ENCODE results near the gene SQSTM1.

SQSTM1 gene

DNA sequence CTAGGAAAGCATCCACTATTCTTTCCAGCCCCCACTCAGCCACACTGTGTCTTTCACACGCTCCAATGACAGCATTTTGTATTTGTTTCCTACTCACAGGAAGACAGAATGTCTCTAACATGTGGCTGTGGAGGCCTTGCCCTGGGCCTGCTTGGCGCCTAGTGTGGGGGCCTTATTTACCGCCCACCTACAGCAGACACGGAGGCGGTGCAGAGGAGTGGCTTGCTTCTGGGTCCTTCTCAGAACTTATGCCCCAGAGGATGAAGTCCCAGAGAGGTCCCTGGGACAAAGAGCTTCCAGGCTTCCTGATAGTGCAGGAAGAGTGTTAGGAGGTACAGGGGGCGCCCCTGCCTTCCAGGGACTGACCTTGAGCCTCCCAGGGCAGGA, 46.4 kb downstream of the SQSTM1 start:
- no peak overlapping the region for H3K9ac ChIP-seq
- H4K20me1 ChIP-seq (ENCODE audit: insufficient read depth) = no peaks in the 10 kb centered on the region
- no peaks in the 10 kb centered on the region for H3K36me3 ChIP-seq (ENCODE audit: insufficient read depth)
- H3K4me3 ChIP-seq (IDR thresholded peaks at IDR 0.05; ENCODE audit: insufficient read depth, low read depth, low read length) = no peak overlapping the region
- H3K4me1 ChIP-seq (ENCODE audit: low read depth, poor library complexity, severe bottlenecking) = no peaks in the 10 kb centered on the region
- no peaks in the 10 kb centered on the region for H3K79me2 ChIP-seq (ENCODE audit: insufficient read depth, low read depth)
- no peaks in the 10 kb centered on the region for H3K27me3 ChIP-seq (ENCODE audit: insufficient read depth, low read depth)
- H3K4me2 ChIP-seq = no peak overlapping the region
- no peak overlapping the region for H2AFZ ChIP-seq (ENCODE audit: low read depth)
- H3K27ac ChIP-seq = no peak overlapping the region
- TF ChIP-seq, protein P1, sequence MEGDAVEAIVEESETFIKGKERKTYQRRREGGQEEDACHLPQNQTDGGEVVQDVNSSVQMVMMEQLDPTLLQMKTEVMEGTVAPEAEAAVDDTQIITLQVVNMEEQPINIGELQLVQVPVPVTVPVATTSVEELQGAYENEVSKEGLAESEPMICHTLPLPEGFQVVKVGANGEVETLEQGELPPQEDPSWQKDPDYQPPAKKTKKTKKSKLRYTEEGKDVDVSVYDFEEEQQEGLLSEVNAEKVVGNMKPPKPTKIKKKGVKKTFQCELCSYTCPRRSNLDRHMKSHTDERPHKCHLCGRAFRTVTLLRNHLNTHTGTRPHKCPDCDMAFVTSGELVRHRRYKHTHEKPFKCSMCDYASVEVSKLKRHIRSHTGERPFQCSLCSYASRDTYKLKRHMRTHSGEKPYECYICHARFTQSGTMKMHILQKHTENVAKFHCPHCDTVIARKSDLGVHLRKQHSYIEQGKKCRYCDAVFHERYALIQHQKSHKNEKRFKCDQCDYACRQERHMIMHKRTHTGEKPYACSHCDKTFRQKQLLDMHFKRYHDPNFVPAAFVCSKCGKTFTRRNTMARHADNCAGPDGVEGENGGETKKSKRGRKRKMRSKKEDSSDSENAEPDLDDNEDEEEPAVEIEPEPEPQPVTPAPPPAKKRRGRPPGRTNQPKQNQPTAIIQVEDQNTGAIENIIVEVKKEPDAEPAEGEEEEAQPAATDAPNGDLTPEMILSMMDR (conservative IDR thresholded peaks at IDR 0.05; ENCODE audit: low read depth, low read length) = no peak

DNA sequence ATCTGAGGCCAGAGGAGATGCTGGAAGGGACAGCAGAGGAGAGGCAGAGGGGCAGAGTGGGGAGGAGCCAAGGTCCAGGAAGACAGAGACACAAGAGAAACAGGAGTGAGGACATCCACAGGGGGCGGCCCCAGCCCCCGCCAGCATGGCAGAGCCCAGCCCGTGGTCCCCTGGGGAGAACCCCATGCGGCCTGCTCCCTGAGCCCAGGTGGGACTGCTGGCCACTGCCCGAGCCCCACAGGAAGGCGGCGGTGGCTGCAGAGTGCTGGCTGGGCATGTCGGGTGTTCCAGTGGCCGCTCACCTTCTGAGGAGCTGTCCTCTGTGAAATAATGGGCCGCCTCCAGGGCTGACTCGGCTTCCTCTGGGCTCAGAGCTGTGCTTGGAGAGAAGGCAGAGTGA, 46.8 kb downstream of the SQSTM1 start:
- no peak overlapping the region for H2AFZ ChIP-seq (ENCODE audit: low read depth)
- no peaks in the 10 kb centered on the region for H3K79me2 ChIP-seq (ENCODE audit: insufficient read depth, low read depth)
- TF ChIP-seq, protein P1 (conservative IDR thresholded peaks at IDR 0.05; ENCODE audit: low read depth, low read length) = no peak
- no peaks in the 10 kb centered on the region for H3K4me1 ChIP-seq (ENCODE audit: low read depth, poor library complexity, severe bottlenecking)
- H3K27ac ChIP-seq = no peak overlapping the region
- no peak overlapping the region for H3K4me3 ChIP-seq (IDR thresholded peaks at IDR 0.05; ENCODE audit: insufficient read depth, low read depth, low read length)
- no peak overlapping the region for H3K9ac ChIP-seq
- H3K27me3 ChIP-seq (ENCODE audit: insufficient read depth, low read depth) = no peaks in the 10 kb centered on the region
- no peak overlapping the region for H3K4me2 ChIP-seq
- H3K36me3 ChIP-seq (ENCODE audit: insufficient read depth) = no peaks in the 10 kb centered on the region
- H4K20me1 ChIP-seq (ENCODE audit: insufficient read depth) = no peaks in the 10 kb centered on the region

DNA sequence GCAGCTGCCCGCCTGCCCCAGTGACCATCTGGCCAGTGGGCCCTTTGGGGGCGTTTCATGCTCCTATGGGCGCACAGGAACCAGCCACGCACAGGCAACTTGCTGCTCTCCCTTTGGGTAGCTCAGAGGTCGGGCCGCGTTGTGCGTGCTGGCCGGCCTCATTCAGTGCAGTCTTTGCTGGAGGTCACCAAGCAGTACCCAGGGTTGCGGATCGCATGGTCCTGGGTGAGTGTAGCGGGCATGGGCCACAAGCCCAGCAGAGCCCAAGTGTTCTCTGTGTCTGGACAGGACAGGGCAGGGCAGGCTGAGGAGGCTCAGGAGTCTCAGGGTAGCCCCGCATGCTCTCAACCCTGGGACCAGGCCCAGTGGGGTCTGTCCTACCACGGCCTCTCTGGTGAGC, 47.8 kb downstream of the SQSTM1 start:
- Histone ChIP-seq H3K27me3 (ENCODE audit: insufficient read depth, low read depth) (no peaks in the 10 kb centered on the region), H2AFZ (ENCODE audit: low read depth) (no peak overlapping the region), H3K4me1 (ENCODE audit: low read depth, poor library complexity, severe bottlenecking) (no peaks in the 10 kb centered on the region), H3K36me3 (ENCODE audit: insufficient read depth) (no peaks in the 10 kb centered on the region), H4K20me1 (ENCODE audit: insufficient read depth) (no peaks in the 10 kb centered on the region), H3K79me2 (ENCODE audit: insufficient read depth, low read depth) (no peaks in the 10 kb centered on the region), H3K4me3 (IDR thresholded peaks at IDR 0.05; ENCODE audit: insufficient read depth, low read depth, low read length) (no peak overlapping the region), H3K27ac (no peak overlapping the region), H3K4me2 (no peak overlapping the region), H3K9ac (no peak overlapping the region)
- TF ChIP-seq, protein P1 (conservative IDR thresholded peaks at IDR 0.05; ENCODE audit: low read depth, low read length) = no peak

DNA sequence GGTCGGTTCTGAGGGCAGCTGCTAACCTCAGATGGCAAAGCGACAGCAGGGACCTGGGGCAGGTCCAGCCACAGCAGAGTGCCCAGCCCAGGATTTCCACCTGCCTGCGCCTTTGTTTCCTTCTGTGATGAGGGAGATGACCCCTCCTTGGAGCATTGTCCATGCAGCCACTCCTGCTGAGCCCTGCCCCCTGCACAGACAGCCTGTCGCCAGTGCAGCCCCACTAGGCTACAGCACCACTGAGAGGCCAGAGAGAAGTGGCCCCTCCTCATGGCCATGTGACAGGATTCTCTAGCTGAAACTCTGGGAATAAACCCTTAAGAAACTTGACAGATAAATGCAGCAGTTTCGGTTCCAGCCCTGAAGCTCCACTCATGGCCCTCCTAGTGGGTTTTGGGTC, 48.4 kb downstream of the SQSTM1 start:
- Histone ChIP-seq H3K9ac (no peak overlapping the region), H3K4me2 (no peak overlapping the region), H3K27me3 (ENCODE audit: insufficient read depth, low read depth) (no peaks in the 10 kb centered on the region), H3K4me1 (ENCODE audit: low read depth, poor library complexity, severe bottlenecking) (no peaks in the 10 kb centered on the region), H3K27ac (no peak overlapping the region), H3K4me3 (IDR thresholded peaks at IDR 0.05; ENCODE audit: insufficient read depth, low read depth, low read length) (no peak overlapping the region), H3K36me3 (ENCODE audit: insufficient read depth) (no peaks in the 10 kb centered on the region), H2AFZ (ENCODE audit: low read depth) (no peak overlapping the region), H4K20me1 (ENCODE audit: insufficient read depth) (no peaks in the 10 kb centered on the region), H3K79me2 (ENCODE audit: insufficient read depth, low read depth) (no peaks in the 10 kb centered on the region)
- TF ChIP-seq, protein P1 (conservative IDR thresholded peaks at IDR 0.05; ENCODE audit: low read depth, low read length) = no peak

Measured in KMS-11 (cell line).